K562 (cell line): Measurements from ENCODE around the gene IKBKE.

ENCODE experiments used
- BRF1 ChIP-seq: IDR thresholded peaks from 3 replicates; pipeline ENCODE4 v1.6.1; 2011; ENCODE audit warnings: borderline replicate concordance, mild to moderate bottlenecking; ENCODE audit not compliant: insufficient read length; ENCODE audit errors: extremely low read depth
- ESRRA ChIP-seq: fragments of 450-650 bp; IDR thresholded peaks from 2 replicates; pipeline ENCODE4 v1.6.1; 2014; ENCODE audit warnings: low read depth, mild to moderate bottlenecking, moderate library complexity, borderline replicate concordance
- FOXK2 ChIP-seq, 2 experiments: fragments of 450-650 bp; IDR thresholded peaks in 1 of 2; conservative IDR thresholded peaks in 1 of 2; 2 replicates each; pipeline ENCODE4 v1.6.1; 2016; ENCODE audit warnings: low read depth in 2 of 2, mild to moderate bottlenecking in 1 of 2
- GTF2E2 ChIP-seq: fragments of 200-800 bp; sonication (Bioruptor generic); IDR thresholded peaks from 2 replicates; pipeline ENCODE4 v1.6.1; 2016; ENCODE audit warnings: missing genetic modification characterization, missing compliant biosample characterization
- POLR2AphosphoS5 ChIP-seq: IDR thresholded peaks from 2 replicates; pipeline ENCODE4 v1.6.1; 2011; ENCODE audit warnings: mild to moderate bottlenecking, low read depth, low read length, moderate library complexity; ENCODE audit not compliant: control insufficient read depth, insufficient read depth
- RB1 ChIP-seq: fragments of 450-650 bp; IDR thresholded peaks from 2 replicates; pipeline ENCODE4 v1.6.1; 2017; ENCODE audit warnings: low read depth, mild to moderate bottlenecking
- RBBP5 ChIP-seq: fragments of 200-600 bp; sonication (generic); IDR thresholded peaks from 2 replicates; pipeline ENCODE4 v1.6.1; 2012; ENCODE audit warnings: borderline replicate concordance, mild to moderate bottlenecking, low read length, control low read depth, inconsistent platforms; ENCODE audit not compliant: insufficient read depth, poor library complexity, severe bottlenecking
- SETDB1 ChIP-seq: IDR thresholded peaks from one replicate; pipeline ENCODE4 v1.6.1; 2012; ENCODE audit warnings: low read length, control low read depth, inconsistent platforms
- TF ChIP-seq, protein P1 (sequence below): sonication (generic); formaldehyde crosslinking; IDR thresholded peaks from 2 replicates; pipeline ENCODE4 v1.8.1; 2022; ENCODE audit warnings: missing genetic modification reagents

- TF ChIP-seq SETDB1 (no peak), ESRRA (no peak), BRF1 (no peak), FOXK2 (conservative IDR thresholded peaks at IDR 0.05 in 1 of 2, IDR thresholded peaks at IDR 0.05 in 1 of 2; ENCODE audit: low read depth in 2 of 2) (no peak), GTF2E2 (tag) (no peak), POLR2AphosphoS5 (no peak), RB1 (no peak), RBBP5 (no peak)
- TF ChIP-seq, protein P1, sequence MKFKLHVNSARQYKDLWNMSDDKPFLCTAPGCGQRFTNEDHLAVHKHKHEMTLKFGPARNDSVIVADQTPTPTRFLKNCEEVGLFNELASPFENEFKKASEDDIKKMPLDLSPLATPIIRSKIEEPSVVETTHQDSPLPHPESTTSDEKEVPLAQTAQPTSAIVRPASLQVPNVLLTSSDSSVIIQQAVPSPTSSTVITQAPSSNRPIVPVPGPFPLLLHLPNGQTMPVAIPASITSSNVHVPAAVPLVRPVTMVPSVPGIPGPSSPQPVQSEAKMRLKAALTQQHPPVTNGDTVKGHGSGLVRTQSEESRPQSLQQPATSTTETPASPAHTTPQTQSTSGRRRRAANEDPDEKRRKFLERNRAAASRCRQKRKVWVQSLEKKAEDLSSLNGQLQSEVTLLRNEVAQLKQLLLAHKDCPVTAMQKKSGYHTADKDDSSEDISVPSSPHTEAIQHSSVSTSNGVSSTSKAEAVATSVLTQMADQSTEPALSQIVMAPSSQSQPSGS (CRISPR knock-in tag): no peak
These were observed 9.2 kb downstream of the IKBKE start for GRCh38 chr1:206479183-206480125.
